SU-DHL-6 (cell line): Measurements from ENCODE around the gene CPE.

ENCODE experiments used
- CTCF ChIP-seq: fragments of 200-600 bp; sonication (generic); IDR thresholded peaks from one replicate; pipeline ENCODE4 v1.5.1; 2017; ENCODE audit warnings: antibody characterized with exemption, mild to moderate bottlenecking, low read length, moderate library complexity; ENCODE audit not compliant: insufficient read depth, poor library complexity, severe bottlenecking
- EZH2phosphoT487 ChIP-seq: fragments of 200-600 bp; sonication (generic), shearing (Covaris generic); conservative IDR thresholded peaks from 2 replicates; pipeline ENCODE4 v1.6.1; 2018; ENCODE audit warnings: mild to moderate bottlenecking, antibody characterized with exemption, low read length, moderate library complexity, mixed read lengths

GRCh38 chr4:165370530-165370929 lies 8.3 kb upstream of the CPE start:
- TF ChIP-seq CTCF (no peak), EZH2phosphoT487 (no peak)
